ENCODE data around the gene ABHD11.
"Not testable (repeated sequence)": the region's sequence is repeated elsewhere in the genome, so short reads cannot be mapped to it uniquely, and the experiment has no call there.

DNA sequence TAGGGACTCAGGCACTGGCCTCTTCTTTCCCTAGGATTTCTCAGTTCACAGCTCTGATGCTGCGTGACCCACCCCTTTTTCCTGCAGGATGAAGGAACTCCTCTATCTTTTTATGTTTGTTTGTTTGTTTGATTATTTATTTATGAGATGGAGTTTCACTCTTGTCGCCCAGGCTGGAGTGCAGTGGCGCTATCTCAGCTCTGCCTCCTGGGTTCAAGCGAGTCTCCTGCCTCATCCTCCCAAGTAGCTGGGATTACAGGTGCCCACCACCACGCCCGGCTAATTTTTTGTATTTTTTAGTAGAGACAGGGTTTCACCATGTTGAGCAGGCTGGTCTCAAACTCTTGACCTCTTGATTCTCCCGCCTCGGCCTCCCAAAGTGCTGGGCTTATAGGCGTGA is 18.2 kb downstream of the ABHD11 start:
- not testable (repeated sequence) for TF ChIP-seq CTCF (IDR thresholded peaks at IDR 0.05; ENCODE audit: poor library complexity); EZH2 (IDR thresholded peaks at IDR 0.05; ENCODE audit: borderline replicate concordance)
